Measurements from ENCODE around the gene LRP1-AS.

The LRP1-AS gene

GRCh38 chr12:57142727-57143126, 4.7 kb downstream of the LRP1-AS start:
- in situ Hi-C loops (cut with HindIII; ENCODE audit: low sequenced_read_pairs), result no loop called here

- in situ Hi-C loops (cut with HindIII; ENCODE audit: low sequenced_read_pairs), result no loop called here
These were observed 5.3 kb downstream of the LRP1-AS start for GRCh38 chr12:57142121-57142520.

GRCh38 chr12:57141249-57141648, 6.2 kb downstream of the LRP1-AS start:
- in situ Hi-C loops (cut with HindIII; ENCODE audit: low sequenced_read_pairs), result no loop called here

GRCh38 chr12:57139796-57140649, 7.4 kb downstream of the LRP1-AS start:
- in situ Hi-C loops (cut with HindIII; ENCODE audit: low sequenced_read_pairs), result no loop called here

- in situ Hi-C loops (cut with HindIII; ENCODE audit: low sequenced_read_pairs), result no loop called here
These were observed 8.7 kb downstream of the LRP1-AS start for GRCh38 chr12:57138526-57139272.

- in situ Hi-C loops (cut with HindIII; ENCODE audit: low sequenced_read_pairs), result no loop called here
These were observed 11.7 kb downstream of the LRP1-AS start for GRCh38 chr12:57135527-57136326.

GRCh38 chr12:57134949-57135348, 12.5 kb downstream of the LRP1-AS start:
- in situ Hi-C loops (cut with HindIII; ENCODE audit: low sequenced_read_pairs), result no loop called here

- in situ Hi-C loops (cut with HindIII; ENCODE audit: low sequenced_read_pairs), result no loop called here
These were observed 13.5 kb downstream of the LRP1-AS start for GRCh38 chr12:57133916-57134315.

- in situ Hi-C loops (cut with HindIII; ENCODE audit: low sequenced_read_pairs), result no loop called here
These were observed 14.3 kb downstream of the LRP1-AS start for GRCh38 chr12:57133013-57133569.

- in situ Hi-C loops (cut with HindIII; ENCODE audit: low sequenced_read_pairs), result no loop called here
These were observed 15.3 kb downstream of the LRP1-AS start for GRCh38 chr12:57131896-57132744.

- in situ Hi-C loops (cut with HindIII; ENCODE audit: low sequenced_read_pairs), result no loop called here
These were observed 16.5 kb downstream of the LRP1-AS start for GRCh38 chr12:57130941-57131340.

- in situ Hi-C loops (cut with HindIII; ENCODE audit: low sequenced_read_pairs), result loop anchor here (10.0 kb wide), 1 partner anchor 65 kb away; no protein-coding TSS in a partner anchor
These were observed 17.5 kb downstream of the LRP1-AS start for GRCh38 chr12:57129889-57130288.

GRCh38 chr12:57129321-57129842, 18.0 kb downstream of the LRP1-AS start:
- in situ Hi-C loops (cut with HindIII; ENCODE audit: low sequenced_read_pairs), result loop anchor here (10.0 kb wide), 1 partner anchor 65 kb away; no protein-coding TSS in a partner anchor

- in situ Hi-C loops (cut with HindIII; ENCODE audit: low sequenced_read_pairs), result loop anchor here (10.0 kb wide), 1 partner anchor 64 kb away; no protein-coding TSS in a partner anchor
These were observed 18.7 kb downstream of the LRP1-AS start for GRCh38 chr12:57128519-57129247.

GRCh38 chr12:57127726-57128518, 19.5 kb downstream of the LRP1-AS start, which contains the start of gene LRP1:
Gene LRP1, plus strand, starts transcription at chr12:57128483. Its CDS starts 482 bp downstream, at chr12:57128965.
- in situ Hi-C loops (cut with HindIII; ENCODE audit: low sequenced_read_pairs), result loop anchor here (10.0 kb wide), 1 partner anchor 63 kb away; no protein-coding TSS in a partner anchor

GRCh38 chr12:57127101-57127725, 20.2 kb downstream of the LRP1-AS start:
- in situ Hi-C loops (cut with HindIII; ENCODE audit: low sequenced_read_pairs), result loop anchor here (10.0 kb wide), 1 partner anchor 62 kb away; no protein-coding TSS in a partner anchor

- in situ Hi-C loops (cut with HindIII; ENCODE audit: low sequenced_read_pairs), result loop anchor here (10.0 kb wide), 1 partner anchor 62 kb away; no protein-coding TSS in a partner anchor
These were observed 20.9 kb downstream of the LRP1-AS start for GRCh38 chr12:57126561-57126960.

All from DLD1 (cell line).